PC-3 (cell line): ENCODE measurements around the gene SLC7A9.
"Not testable (repeated sequence)": the region's sequence is repeated elsewhere in the genome, so short reads cannot be mapped to it uniquely, and the experiment has no call there.

Source experiments
- EZH2 ChIP-seq: fragments of 300-600 bp; sonication (generic); IDR thresholded peaks from one replicate; pipeline ENCODE4 v1.6.1; 2017; ENCODE audit warnings: antibody characterized with exemption, mild to moderate bottlenecking, low read length; ENCODE audit not compliant: unreplicated experiment
- TF ChIP-seq, protein P1 (sequence below): fragments of 300-600 bp; sonication (generic); conservative IDR thresholded peaks from 2 replicates; pipeline ENCODE4 v1.5.1; 2017; ENCODE audit warnings: antibody characterized with exemption, low read depth, mild to moderate bottlenecking, low read length

DNA sequence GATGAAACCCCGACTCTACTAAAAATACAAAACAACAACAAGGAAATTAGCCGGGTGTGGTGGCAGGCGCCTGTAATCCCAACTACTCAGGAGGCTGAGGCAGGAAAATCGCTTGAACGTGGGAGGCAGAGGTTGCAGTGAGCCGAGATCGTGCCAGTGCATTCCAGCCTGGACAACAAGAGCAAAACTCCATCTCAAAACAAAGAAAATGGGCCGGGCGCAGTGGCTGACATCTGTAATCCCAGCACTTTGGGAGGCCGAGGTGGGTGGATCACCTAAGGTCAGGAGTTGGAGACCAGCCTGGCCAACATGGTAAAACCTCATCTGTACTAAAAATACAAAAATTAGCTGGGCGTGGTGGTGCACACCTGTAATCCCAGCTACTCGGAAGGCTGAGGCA lies 37.5 kb downstream of the SLC7A9 start:
- TF ChIP-seq, protein P1, sequence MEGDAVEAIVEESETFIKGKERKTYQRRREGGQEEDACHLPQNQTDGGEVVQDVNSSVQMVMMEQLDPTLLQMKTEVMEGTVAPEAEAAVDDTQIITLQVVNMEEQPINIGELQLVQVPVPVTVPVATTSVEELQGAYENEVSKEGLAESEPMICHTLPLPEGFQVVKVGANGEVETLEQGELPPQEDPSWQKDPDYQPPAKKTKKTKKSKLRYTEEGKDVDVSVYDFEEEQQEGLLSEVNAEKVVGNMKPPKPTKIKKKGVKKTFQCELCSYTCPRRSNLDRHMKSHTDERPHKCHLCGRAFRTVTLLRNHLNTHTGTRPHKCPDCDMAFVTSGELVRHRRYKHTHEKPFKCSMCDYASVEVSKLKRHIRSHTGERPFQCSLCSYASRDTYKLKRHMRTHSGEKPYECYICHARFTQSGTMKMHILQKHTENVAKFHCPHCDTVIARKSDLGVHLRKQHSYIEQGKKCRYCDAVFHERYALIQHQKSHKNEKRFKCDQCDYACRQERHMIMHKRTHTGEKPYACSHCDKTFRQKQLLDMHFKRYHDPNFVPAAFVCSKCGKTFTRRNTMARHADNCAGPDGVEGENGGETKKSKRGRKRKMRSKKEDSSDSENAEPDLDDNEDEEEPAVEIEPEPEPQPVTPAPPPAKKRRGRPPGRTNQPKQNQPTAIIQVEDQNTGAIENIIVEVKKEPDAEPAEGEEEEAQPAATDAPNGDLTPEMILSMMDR, result not testable (repeated sequence)
- TF ChIP-seq EZH2, result not testable (repeated sequence)
